ENCODE data around the gene ADNP. TPM values are rescaled to one million over a fixed set of nuclear protein-coding genes. Genes with fewer than 3 reads are reported as not detected.

Gene ADNP
- total RNA-seq, 1 experiment from 2014 or later = 143 TPM

DNA sequence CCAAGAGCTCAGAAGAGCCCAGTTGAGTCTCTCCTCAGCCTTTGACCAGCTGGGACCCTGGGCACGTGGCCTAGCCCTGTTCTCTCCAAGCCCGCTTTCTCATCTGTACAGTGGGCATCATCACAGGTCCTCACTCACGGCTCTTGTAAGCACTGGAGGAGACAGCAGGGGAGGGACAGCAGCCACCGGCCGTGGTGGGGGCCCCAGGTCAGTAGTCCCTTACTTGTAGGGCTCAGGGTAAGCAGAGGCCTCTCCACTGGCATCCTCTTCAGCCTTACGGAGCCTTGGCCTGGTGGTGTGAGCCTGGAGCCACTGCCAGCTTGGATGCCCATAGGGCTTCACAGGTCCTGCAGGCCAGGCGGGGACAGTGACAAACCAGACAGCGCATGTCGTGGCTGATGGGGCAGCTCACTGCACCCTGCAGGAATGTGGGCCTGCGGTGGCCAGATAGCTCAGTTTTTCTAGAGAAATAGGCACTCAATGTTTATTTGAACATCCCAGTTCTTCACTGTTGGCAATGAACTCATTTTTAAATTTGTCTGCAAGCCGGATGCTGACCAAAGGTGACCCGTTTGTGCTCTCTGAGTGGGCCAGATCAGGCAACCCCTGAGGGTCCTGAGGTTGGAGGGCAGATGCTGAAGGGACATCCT lies 65.1 kb downstream of the ADNP start:
- Histone ChIP-seq H3K23me2 (ENCODE audit: insufficient read length, low read depth, low read length, poor library complexity, severe bottlenecking) (peaks cover 3% of the 10 kb centered on the region), H2AK5ac (ENCODE audit: insufficient read length, low read length) (no peak overlapping the region), H2BK20ac (ENCODE audit: low read depth, low read length, poor library complexity, severe bottlenecking) (no peak overlapping the region), H4K20me1 (ENCODE audit: control insufficient read depth, insufficient read depth, insufficient read length) (no peaks in the 10 kb centered on the region), H3K14ac (ENCODE audit: insufficient read depth, low read length) (no peak overlapping the region; the same call in 1 of the 2 replicates), H2BK120ac (ENCODE audit: low read depth, low read length, poor library complexity, severe bottlenecking) (no peak overlapping the region), H3K9me3 (ENCODE audit: control insufficient read depth, low read depth, low read length) (no peaks in the 10 kb centered on the region), H2BK15ac (ENCODE audit: low read depth, low read length) (no peak overlapping the region), H3K4ac (ENCODE audit: low read depth, low read length) (no peak overlapping the region), H2AFZ (ENCODE audit: low read length) (no peak overlapping the region), H2BK5ac (ENCODE audit: insufficient read length, low read length) (no peak overlapping the region), H3K23ac (ENCODE audit: insufficient read length, low read depth, low read length) (no peak overlapping the region), H2BK12ac (ENCODE audit: insufficient read length, low read depth, low read length) (no peak overlapping the region), H4K8ac (replicated peaks; ENCODE audit: insufficient read length, low read depth, low read length) (no peak overlapping the region), H3K4me2 (ENCODE audit: insufficient read depth, insufficient read length, low read length) (no peak overlapping the region), H3T11ph (ENCODE audit: low read length) (no peak overlapping the region), H3K4me1 (ENCODE audit: insufficient read depth, low read length) (no peaks in the 10 kb centered on the region), H3K18ac (ENCODE audit: insufficient read length, low read depth, low read length) (no peak overlapping the region), H3K56ac (ENCODE audit: insufficient read length, low read depth, low read length) (no peak overlapping the region), H3K9ac (ENCODE audit: extremely low read depth, insufficient read length, low read length) (no peak overlapping the region), H3K79me1 (ENCODE audit: insufficient read depth, low read depth, low read length, poor library complexity, severe bottlenecking) (no peaks in the 10 kb centered on the region), H3K79me2 (ENCODE audit: insufficient read depth, low read length) (no peaks in the 10 kb centered on the region), H4K5ac (ENCODE audit: insufficient read length, low read depth, low read length) (no peak overlapping the region), H3K27me3 (ENCODE audit: insufficient read depth, low read length) (no peaks in the 10 kb centered on the region), H4K91ac (ENCODE audit: insufficient read length, low read depth, low read length) (no peak overlapping the region), H3K27ac (ENCODE audit: insufficient read length, low read depth, low read length) (no peak overlapping the region)
- Mint-ChIP-seq H3K27me3 (ENCODE audit: low read depth) (no peaks in the 10 kb centered on the region; the same call in 1 of the 2 replicates), H3K4me1 (peaks cover 39 to 52% of the 10 kb centered on the region in 2 experiments), H3K4me3 (no peak overlapping the region), H3K27ac (no peak overlapping the region), H3K9me3 (no peaks in the 10 kb centered on the region), H3K36me3 (ENCODE audit: insufficient read depth in 1 of 3, low read depth in 3 of 3) (no peaks in the 10 kb centered on the region; a peak in 1 of 7 replicates)
- no peak for DNase-seq
- TF ChIP-seq, protein P1, sequence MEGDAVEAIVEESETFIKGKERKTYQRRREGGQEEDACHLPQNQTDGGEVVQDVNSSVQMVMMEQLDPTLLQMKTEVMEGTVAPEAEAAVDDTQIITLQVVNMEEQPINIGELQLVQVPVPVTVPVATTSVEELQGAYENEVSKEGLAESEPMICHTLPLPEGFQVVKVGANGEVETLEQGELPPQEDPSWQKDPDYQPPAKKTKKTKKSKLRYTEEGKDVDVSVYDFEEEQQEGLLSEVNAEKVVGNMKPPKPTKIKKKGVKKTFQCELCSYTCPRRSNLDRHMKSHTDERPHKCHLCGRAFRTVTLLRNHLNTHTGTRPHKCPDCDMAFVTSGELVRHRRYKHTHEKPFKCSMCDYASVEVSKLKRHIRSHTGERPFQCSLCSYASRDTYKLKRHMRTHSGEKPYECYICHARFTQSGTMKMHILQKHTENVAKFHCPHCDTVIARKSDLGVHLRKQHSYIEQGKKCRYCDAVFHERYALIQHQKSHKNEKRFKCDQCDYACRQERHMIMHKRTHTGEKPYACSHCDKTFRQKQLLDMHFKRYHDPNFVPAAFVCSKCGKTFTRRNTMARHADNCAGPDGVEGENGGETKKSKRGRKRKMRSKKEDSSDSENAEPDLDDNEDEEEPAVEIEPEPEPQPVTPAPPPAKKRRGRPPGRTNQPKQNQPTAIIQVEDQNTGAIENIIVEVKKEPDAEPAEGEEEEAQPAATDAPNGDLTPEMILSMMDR (conservative IDR thresholded peaks at IDR 0.05) = no peak
- no CpG with 5 or more reads among the region's 12 CpGs for WGBS (ENCODE audit: extremely low coverage, insufficient read length, low lambda C conversion rate)
